HG03045 (cell line): Measurements from ENCODE around the gene TMEM143.
"Not testable (repeated sequence)": the region's sequence is repeated elsewhere in the genome, so short reads cannot be mapped to it uniquely, and the experiment has no call there.

ENCODE experiments used
- ATAC-seq: cut with Tn5 transposase; IDR thresholded peaks from one replicate; pipeline ENCODE4 v1.9.1; 2021; ENCODE audit warnings: mild to moderate bottlenecking, moderate library complexity; ENCODE audit not compliant: unreplicated experiment

TMEM143 gene

DNA sequence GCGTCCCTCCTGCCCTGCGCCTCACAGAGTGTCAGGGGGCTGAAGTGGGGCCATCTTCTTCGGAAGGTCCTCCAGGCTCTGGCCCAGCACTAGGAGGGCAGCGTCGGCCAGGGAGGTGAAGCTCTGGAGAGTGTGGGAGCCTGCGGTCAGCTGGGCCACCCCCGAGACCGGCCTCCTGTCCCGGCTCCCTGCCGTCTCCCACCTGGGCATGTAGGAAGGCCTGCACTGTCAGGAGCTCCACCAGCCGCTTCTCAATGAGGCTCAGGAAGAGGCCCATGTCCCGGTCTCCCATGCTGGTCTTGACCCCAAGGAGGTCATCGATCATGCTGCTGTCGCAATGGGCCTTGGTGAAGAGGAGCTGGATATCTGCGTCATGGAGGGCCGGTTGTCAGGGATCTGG is 65.8 kb downstream of the TMEM143 start:
- ATAC-seq = no peak

- ATAC-seq = no peak
Observed at GRCh38 chr19:48296963-48297734, 66.6 kb downstream of the TMEM143 start.

DNA sequence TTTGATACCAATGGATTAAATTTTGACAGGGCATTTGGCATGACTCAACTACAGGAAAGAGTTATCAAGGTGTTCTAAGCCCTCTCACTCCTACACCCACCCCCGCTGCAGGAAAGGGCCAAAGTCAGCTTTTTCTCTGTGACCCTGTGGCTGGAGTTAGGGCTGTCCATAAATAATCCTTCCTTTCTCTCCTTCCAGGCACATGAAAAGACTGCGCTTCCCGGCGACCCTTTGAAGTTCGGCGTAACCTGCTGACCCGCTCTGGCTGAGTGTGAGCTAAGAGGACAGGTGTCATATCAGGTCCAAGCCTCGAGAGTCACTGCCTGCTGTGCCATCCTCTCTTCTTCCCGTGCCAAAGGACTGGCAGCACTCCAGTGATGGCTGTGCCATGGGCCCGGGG is 68.3 kb downstream of the TMEM143 start:
- ATAC-seq = no peak

DNA sequence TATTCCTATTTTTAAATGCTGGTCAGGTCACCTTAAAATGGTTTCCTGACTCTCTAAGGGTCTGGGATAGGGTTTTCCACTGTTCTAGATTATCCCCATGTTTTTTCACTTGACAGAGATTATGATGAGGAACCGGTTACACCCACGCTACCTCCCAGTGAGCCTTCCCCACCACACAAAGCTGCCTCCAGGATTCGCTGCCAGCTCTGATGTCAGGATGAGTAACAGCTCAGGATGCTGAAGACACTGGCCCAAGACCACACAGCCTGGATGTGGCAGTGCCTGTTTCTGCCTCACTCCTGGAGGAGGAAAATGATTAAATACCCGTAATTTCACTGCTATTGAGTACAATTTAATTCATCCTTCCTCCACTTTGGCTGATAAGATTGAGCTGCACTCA is 70.9 kb downstream of the TMEM143 start:
- no peak for ATAC-seq

DNA sequence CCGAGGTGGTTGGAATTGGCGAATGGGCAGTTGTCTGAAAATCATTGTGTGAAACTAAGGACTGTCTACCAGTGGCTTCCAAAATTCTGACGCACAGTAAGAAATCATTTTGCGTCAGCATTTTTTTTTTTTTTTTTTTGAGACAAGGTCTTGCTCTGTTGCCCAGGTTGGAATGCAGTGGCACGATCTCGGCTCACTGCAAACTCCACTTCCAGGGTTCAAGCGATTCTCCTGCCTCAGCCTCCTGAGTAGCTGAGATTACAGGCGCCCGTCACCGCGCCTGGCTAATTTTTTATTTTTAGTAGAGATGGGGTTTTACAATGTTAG is 72.3 kb downstream of the TMEM143 start:
- ATAC-seq = not testable (repeated sequence)

- no peak for ATAC-seq
Observed at GRCh38 chr19:48290771-48291488, 72.8 kb downstream of the TMEM143 start.

DNA sequence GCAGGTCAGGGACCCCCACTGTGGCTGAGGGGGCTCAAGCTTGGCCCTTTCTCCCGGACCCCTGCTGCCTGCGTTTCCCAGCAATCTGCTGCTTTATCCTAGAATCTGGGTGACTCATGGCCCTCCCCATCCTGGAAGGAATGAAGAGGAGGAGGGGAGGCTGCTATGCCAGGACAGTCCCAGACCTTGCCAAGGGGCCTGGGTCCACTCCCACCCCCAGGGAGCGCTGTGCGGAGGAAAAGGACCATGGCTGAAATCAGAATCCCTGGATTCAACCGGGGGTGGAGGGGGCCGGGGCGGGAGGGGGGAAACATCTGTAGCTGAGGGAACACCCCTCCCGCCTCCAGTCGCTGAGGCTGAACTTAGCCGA is 73.4 kb downstream of the TMEM143 start:
- no peak for ATAC-seq

DNA sequence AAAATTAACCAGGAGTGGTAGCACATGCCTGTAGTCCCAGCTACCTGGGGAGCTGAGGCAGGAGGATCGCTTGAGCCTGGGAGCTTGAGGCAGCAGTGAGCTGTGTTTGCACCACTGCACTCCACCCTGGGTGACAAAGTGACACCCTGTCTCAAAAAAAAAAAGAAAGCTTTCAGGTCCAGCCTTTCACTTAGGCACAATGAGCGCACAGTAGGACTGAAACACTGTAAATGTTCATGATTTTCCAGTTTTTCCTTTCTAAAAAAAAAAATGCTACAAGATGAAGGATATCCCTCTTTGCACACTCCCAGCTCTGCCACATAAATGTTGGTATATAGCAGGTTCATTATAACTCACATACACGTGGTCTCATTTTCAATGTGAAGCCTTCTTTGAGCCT is 76.0 kb downstream of the TMEM143 start:
- no peak for ATAC-seq

DNA sequence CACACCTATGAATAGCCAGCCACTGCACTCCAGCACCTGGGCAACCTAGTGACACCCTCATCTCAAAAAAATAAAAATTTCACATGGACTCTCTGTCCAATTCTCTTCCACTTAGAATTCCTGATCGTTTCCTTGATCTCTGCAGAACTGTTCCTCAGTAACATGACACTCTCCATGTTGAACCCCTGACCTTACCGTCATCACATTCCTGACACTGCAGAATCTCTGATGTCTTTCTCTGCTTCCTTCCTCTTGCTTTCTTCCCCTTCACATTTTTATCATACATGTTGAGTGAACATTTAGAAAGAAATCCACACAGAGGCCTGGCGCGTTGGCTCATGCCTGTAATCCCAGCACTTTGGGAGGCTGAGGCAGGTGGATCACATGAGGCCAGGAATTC is 78.8 kb downstream of the TMEM143 start:
- ATAC-seq = no peak

GRCh38 chr19:48283908-48284307 is 79.8 kb downstream of the TMEM143 start:
- no peak for ATAC-seq
